ENCODE measurements around the gene PTPRG.

Gene PTPRG

DNA sequence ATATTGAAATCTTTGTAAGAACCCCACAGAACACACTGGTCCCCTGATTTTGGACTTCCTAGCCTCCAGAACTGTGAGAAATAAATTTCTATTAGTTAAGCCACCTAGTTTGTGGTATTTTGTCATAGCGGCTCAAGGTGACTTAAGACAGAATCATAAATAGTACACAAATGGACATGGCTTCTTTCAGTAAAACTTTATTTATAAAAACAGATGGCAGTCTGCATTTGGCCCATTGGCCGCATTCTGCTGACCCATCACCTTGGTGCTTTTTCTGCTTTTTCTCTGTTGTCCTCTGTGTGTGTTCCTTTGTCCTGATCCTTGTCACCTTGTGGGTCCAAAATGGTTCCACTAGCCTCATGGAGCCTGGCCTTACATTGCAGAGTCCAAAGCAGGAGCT is 363.6 kb downstream of the PTPRG start:
- Histone ChIP-seq H3K9me3 (ENCODE audit: control insufficient read depth, insufficient read depth, low read length) (no peaks in the 10 kb centered on the region), H3K4me3 (ENCODE audit: low read length) (no peak overlapping the region), H3K36me3 (ENCODE audit: control insufficient read depth, low read length) (no peaks in the 10 kb centered on the region), H3K27me3 (ENCODE audit: control insufficient read depth, low read length) (no peaks in the 10 kb centered on the region; the same call in 1 of the 2 replicates), H3K4me2 (ENCODE audit: low read length) (no peak overlapping the region), H3K79me2 (ENCODE audit: control insufficient read depth, low read length) (no peaks in the 10 kb centered on the region), H3K4me1 (ENCODE audit: control insufficient read depth, low read length) (peaks cover 9% of the 10 kb centered on the region), H3F3A (ENCODE audit: control insufficient read depth, insufficient read depth) (no peaks in the 10 kb centered on the region), H3K9me2 (replicated peaks; ENCODE audit: control insufficient read depth, low read length) (no peaks in the 10 kb centered on the region), H4K20me1 (ENCODE audit: control insufficient read depth, insufficient read depth, low read depth, low read length) (no peaks in the 10 kb centered on the region), H3K27ac (ENCODE audit: low read depth, low read length) (no peak overlapping the region)
- TF ChIP-seq EZH2phosphoT487 (IDR thresholded peaks at IDR 0.05; ENCODE audit: borderline replicate concordance, low read length): no peak
- TF ChIP-seq, protein P1, sequence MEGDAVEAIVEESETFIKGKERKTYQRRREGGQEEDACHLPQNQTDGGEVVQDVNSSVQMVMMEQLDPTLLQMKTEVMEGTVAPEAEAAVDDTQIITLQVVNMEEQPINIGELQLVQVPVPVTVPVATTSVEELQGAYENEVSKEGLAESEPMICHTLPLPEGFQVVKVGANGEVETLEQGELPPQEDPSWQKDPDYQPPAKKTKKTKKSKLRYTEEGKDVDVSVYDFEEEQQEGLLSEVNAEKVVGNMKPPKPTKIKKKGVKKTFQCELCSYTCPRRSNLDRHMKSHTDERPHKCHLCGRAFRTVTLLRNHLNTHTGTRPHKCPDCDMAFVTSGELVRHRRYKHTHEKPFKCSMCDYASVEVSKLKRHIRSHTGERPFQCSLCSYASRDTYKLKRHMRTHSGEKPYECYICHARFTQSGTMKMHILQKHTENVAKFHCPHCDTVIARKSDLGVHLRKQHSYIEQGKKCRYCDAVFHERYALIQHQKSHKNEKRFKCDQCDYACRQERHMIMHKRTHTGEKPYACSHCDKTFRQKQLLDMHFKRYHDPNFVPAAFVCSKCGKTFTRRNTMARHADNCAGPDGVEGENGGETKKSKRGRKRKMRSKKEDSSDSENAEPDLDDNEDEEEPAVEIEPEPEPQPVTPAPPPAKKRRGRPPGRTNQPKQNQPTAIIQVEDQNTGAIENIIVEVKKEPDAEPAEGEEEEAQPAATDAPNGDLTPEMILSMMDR (IDR thresholded peaks at IDR 0.05; ENCODE audit: low read depth, low read length, poor library complexity, severe bottlenecking): no peak

DNA sequence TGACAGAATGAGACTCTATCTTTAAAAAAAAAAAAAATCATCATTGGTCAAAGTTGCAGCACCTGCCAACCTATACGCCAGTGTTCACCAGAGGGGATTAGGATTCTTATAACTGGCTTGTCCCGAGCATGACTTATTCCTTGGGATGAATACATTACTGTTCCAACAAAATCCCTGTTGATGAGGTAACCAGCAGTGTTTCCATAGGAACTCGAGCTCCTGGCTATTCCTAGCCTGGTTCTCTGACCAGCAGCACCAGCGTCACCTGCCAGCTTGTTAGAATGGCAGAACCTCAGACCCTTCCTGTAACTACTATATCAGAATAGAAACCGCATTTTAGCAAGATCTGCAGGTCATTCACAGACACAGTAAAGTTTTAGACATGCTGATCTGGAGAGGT is 364.4 kb downstream of the PTPRG start:
- no peaks in the 10 kb centered on the region for H3K36me3 ChIP-seq (ENCODE audit: control insufficient read depth, low read length)
- H3K9me2 ChIP-seq (replicated peaks; ENCODE audit: control insufficient read depth, low read length): no peaks in the 10 kb centered on the region
- H3K27me3 ChIP-seq (ENCODE audit: control insufficient read depth, low read length): no peaks in the 10 kb centered on the region; the same call in 1 of the 2 replicates
- no peaks in the 10 kb centered on the region for H4K20me1 ChIP-seq (ENCODE audit: control insufficient read depth, insufficient read depth, low read depth, low read length)
- no peak for TF ChIP-seq EZH2phosphoT487 (IDR thresholded peaks at IDR 0.05; ENCODE audit: borderline replicate concordance, low read length)
- TF ChIP-seq, protein P1 (IDR thresholded peaks at IDR 0.05; ENCODE audit: low read depth, low read length, poor library complexity, severe bottlenecking): no peak
- no peaks in the 10 kb centered on the region for H3K9me3 ChIP-seq (ENCODE audit: control insufficient read depth, insufficient read depth, low read length)
- H3K4me3 ChIP-seq (ENCODE audit: low read length): no peak overlapping the region
- no peaks in the 10 kb centered on the region for H3F3A ChIP-seq (ENCODE audit: control insufficient read depth, insufficient read depth)
- no peaks in the 10 kb centered on the region for H3K79me2 ChIP-seq (ENCODE audit: control insufficient read depth, low read length)
- no peak overlapping the region for H3K27ac ChIP-seq (ENCODE audit: low read depth, low read length)
- H3K4me2 ChIP-seq (ENCODE audit: low read length): no peak overlapping the region
- peaks cover 9% of the 10 kb centered on the region for H3K4me1 ChIP-seq (ENCODE audit: control insufficient read depth, low read length)

DNA sequence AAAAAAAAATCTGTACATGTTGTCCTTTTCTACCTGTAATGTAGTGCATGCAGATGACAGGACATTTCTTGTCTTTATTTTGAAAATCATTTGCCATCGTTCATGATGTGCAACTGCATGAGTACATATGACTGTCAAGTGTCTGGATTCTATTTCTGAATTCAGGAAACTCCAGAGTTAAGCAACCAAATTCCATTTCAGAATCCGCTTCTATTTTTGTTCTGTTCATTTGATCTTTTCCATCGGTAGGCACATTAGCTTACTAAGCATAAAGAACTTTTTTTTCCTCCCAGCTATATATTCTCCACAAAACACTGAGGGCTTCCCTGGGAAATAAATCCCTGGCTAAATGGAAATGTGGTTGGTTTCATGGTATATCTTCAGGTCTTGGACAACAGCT is 365.6 kb downstream of the PTPRG start:
- peaks cover 9% of the 10 kb centered on the region for H3K4me1 ChIP-seq (ENCODE audit: control insufficient read depth, low read length)
- no peak for TF ChIP-seq EZH2phosphoT487 (IDR thresholded peaks at IDR 0.05; ENCODE audit: borderline replicate concordance, low read length)
- TF ChIP-seq, protein P1 (IDR thresholded peaks at IDR 0.05; ENCODE audit: low read depth, low read length, poor library complexity, severe bottlenecking): no peak
- H3K27ac ChIP-seq (ENCODE audit: low read depth, low read length): no peak overlapping the region
- no peaks in the 10 kb centered on the region for H3F3A ChIP-seq (ENCODE audit: control insufficient read depth, insufficient read depth)
- no peaks in the 10 kb centered on the region; the same call in 1 of the 2 replicates for H3K27me3 ChIP-seq (ENCODE audit: control insufficient read depth, low read length)
- H3K9me3 ChIP-seq (ENCODE audit: control insufficient read depth, insufficient read depth, low read length): no peaks in the 10 kb centered on the region
- H3K4me2 ChIP-seq (ENCODE audit: low read length): no peak overlapping the region
- no peaks in the 10 kb centered on the region for H3K36me3 ChIP-seq (ENCODE audit: control insufficient read depth, low read length)
- no peaks in the 10 kb centered on the region for H4K20me1 ChIP-seq (ENCODE audit: control insufficient read depth, insufficient read depth, low read depth, low read length)
- no peaks in the 10 kb centered on the region for H3K9me2 ChIP-seq (replicated peaks; ENCODE audit: control insufficient read depth, low read length)
- H3K4me3 ChIP-seq (ENCODE audit: low read length): no peak overlapping the region
- no peaks in the 10 kb centered on the region for H3K79me2 ChIP-seq (ENCODE audit: control insufficient read depth, low read length)

Measured in DOHH2 (cell line).